SK-N-SH (cell line): Measurements from ENCODE around the gene LANCL2. TPM values are rescaled to one million over a fixed set of nuclear protein-coding genes. Genes with fewer than 3 reads are reported as not detected.

ENCODE experiments used
- CTCF ChIA-PET: fragments of 300-600, 350-600 bp; formaldehyde crosslinking; extraction: SDS; loops from one replicate; lab custom pipeline; 2021; lab: Yijun Ruan, JAX
- POLR2A ChIA-PET: fragments of 350-600 bp; sonication (Branson Sonifier 250); formaldehyde crosslinking; extraction: SDS; loops from one replicate; lab custom pipeline; 2020; ENCODE audit warnings: antibody characterized with exemption, inconsistent platforms; lab: Yijun Ruan, JAX
- DNase-seq: peaks from one replicate; pipeline ENCODE4 v3.0.0; 2012
- H2AFZ ChIP-seq: fragments of 200-600 bp; sonication (generic); 2 replicates; pipeline ENCODE4 v1.8.1; 2016; ENCODE audit warnings: antibody characterized with exemption, mild to moderate bottlenecking, low read depth
- H3F3A ChIP-seq: fragments of 200-600 bp; sonication (generic); replicated peaks from 2 replicates; pipeline ENCODE3; 2016; ENCODE audit warnings: antibody characterized with exemption, mild to moderate bottlenecking; ENCODE audit not compliant: insufficient read depth
- H3K27ac ChIP-seq, 2 experiments: fragments of 200-500 bp in 1 of 2; fragments of 200-600 bp in 1 of 2; sonication (Bioruptor generic) in 1 of 2; sonication (generic), shearing (Covaris generic) in 1 of 2; 2 replicates each; pipeline versions ENCODE4 v1.5.1 to v1.6.1; 2014 to 2016; ENCODE audit warnings: low read depth in 2 of 2, inconsistent platforms in 1 of 2, low read length in 1 of 2, mild to moderate bottlenecking in 1 of 2, mixed read lengths in 1 of 2
- H3K27me3 ChIP-seq: fragments of 200-600 bp; sonication (generic), shearing (Covaris generic); 2 replicates; pipeline ENCODE4 v1.6.1; 2016; ENCODE audit warnings: mixed run types; ENCODE audit not compliant: insufficient read depth
- H3K36me3 ChIP-seq, 2 experiments: fragments of 200-500 bp in 1 of 2; fragments of 200-600 bp in 1 of 2; sonication (Bioruptor generic) in 1 of 2; sonication (generic) in 1 of 2; replicated peaks in 1 of 2; 2 replicates each; pipeline versions ENCODE3 to v1.5.1; 2014 to 2016; ENCODE audit warnings: low read length in 1 of 2, mild to moderate bottlenecking in 1 of 2; ENCODE audit not compliant: insufficient read depth in 2 of 2, control insufficient read depth in 1 of 2
- H3K4me1 ChIP-seq, 2 experiments: fragments of 200-500 bp in 1 of 2; fragments of 200-600 bp in 1 of 2; sonication (Bioruptor generic) in 1 of 2; sonication (generic), shearing (Covaris generic) in 1 of 2; 2 replicates each; pipeline versions ENCODE4 v1.5.1 to v1.6.1; 2014 to 2016; ENCODE audit warnings: low read depth in 1 of 2, low read length in 1 of 2, mixed run types in 1 of 2; ENCODE audit not compliant: insufficient read depth in 2 of 2, control insufficient read depth in 1 of 2
- H3K4me2 ChIP-seq: fragments of 200-600 bp; sonication (generic), shearing (Covaris generic); 2 replicates; pipeline ENCODE4 v1.6.1; 2017; ENCODE audit warnings: mixed run types
- H3K4me3 ChIP-seq, 2 experiments: fragments of 200-500 bp in 1 of 2; fragments of 200-600 bp in 1 of 2; sonication (Bioruptor generic) in 1 of 2; sonication (generic), shearing (Covaris generic) in 1 of 2; 2 replicates each; pipeline versions ENCODE4 v1.5.1 to v1.8.1; 2014 to 2016; ENCODE audit warnings: low read depth in 2 of 2, inconsistent platforms in 1 of 2, low read length in 1 of 2, mild to moderate bottlenecking in 1 of 2, mixed read lengths in 1 of 2, moderate library complexity in 1 of 2
- H3K79me2 ChIP-seq: fragments of 200-600 bp; sonication (generic); 2 replicates; pipeline ENCODE4 v1.8.1; 2017; ENCODE audit warnings: mild to moderate bottlenecking; ENCODE audit not compliant: insufficient read depth
- H3K9ac ChIP-seq: fragments of 200-600 bp; sonication (generic); 2 replicates; pipeline ENCODE4 v1.6.1; 2017; ENCODE audit warnings: mixed run types
- H3K9me2 ChIP-seq: fragments of 200-600 bp; sonication (generic); 2 replicates; pipeline ENCODE4 v1.6.1; 2017; ENCODE audit warnings: mixed run types
- H3K9me3 ChIP-seq: fragments of 200-600 bp; sonication (generic); 2 replicates; pipeline ENCODE4 v1.6.1; 2017; ENCODE audit warnings: mixed run types, mild to moderate bottlenecking, moderate library complexity
- H4K20me1 ChIP-seq: fragments of 200-600 bp; sonication (generic); 2 replicates; pipeline ENCODE4 v1.6.1; 2017; ENCODE audit warnings: mild to moderate bottlenecking, mixed run types; ENCODE audit not compliant: insufficient read depth
- CHD2 ChIP-seq: fragments of 150-350 bp; IDR thresholded peaks from 2 replicates; pipeline ENCODE4 v1.6.1; 2018; ENCODE audit warnings: low read length; ENCODE audit not compliant: partially characterized antibody
- CTCF ChIP-seq: fragments of 200-600 bp; sonication (generic); IDR thresholded peaks from 2 replicates; pipeline ENCODE4 v1.6.1; 2017; ENCODE audit warnings: antibody characterized with exemption, mild to moderate bottlenecking, moderate library complexity
- ELF1 ChIP-seq: IDR thresholded peaks from 2 replicates; pipeline ENCODE4 v1.4.0; 2012
- FOXM1 ChIP-seq: IDR thresholded peaks from 2 replicates; pipeline ENCODE4 v1.4.0; 2012; ENCODE audit warnings: low read depth, mild to moderate bottlenecking
- GABPA ChIP-seq: IDR thresholded peaks from 2 replicates; pipeline ENCODE4 v1.4.0; 2012; ENCODE audit warnings: low read depth, mild to moderate bottlenecking
- JUND ChIP-seq: IDR thresholded peaks from 2 replicates; pipeline ENCODE4 v1.4.0; 2012
- MEF2A ChIP-seq: IDR thresholded peaks from 2 replicates; pipeline ENCODE4 v1.4.0; 2012; ENCODE audit warnings: low read depth, borderline replicate concordance
- NFIC ChIP-seq: IDR thresholded peaks from 2 replicates; pipeline ENCODE4 v1.4.0; 2012; ENCODE audit warnings: borderline replicate concordance
- NRF1 ChIP-seq: IDR thresholded peaks from 2 replicates; pipeline ENCODE4 v1.6.1; 2012; ENCODE audit warnings: low read depth, mild to moderate bottlenecking, low read length
- POLR2AphosphoS5 ChIP-seq: IDR thresholded peaks from 2 replicates; pipeline ENCODE4 v1.6.1; 2012; ENCODE audit warnings: low read depth, low read length
- RCOR1 ChIP-seq: fragments of 150-350 bp; IDR thresholded peaks from 2 replicates; pipeline ENCODE4 v1.6.1; 2017; ENCODE audit warnings: antibody characterized with exemption, low read length
- REST ChIP-seq: IDR thresholded peaks from 2 replicates; pipeline ENCODE4 v1.6.1; 2012; ENCODE audit warnings: mild to moderate bottlenecking, low read depth, low read length, moderate library complexity
- SMC3 ChIP-seq: IDR thresholded peaks from 2 replicates; pipeline ENCODE4 v1.6.1; 2012; ENCODE audit warnings: low read depth, low read length, improper control_type of control experiment
- USF1 ChIP-seq: IDR thresholded peaks from 2 replicates; pipeline ENCODE4 v1.4.0; 2012; ENCODE audit warnings: low read depth, borderline replicate concordance
- USF2 ChIP-seq: fragments of 150-350 bp; IDR thresholded peaks from 2 replicates; pipeline ENCODE4 v1.6.1; 2017; ENCODE audit warnings: antibody characterized with exemption, low read length, low read depth, borderline replicate concordance
- YY1 ChIP-seq: IDR thresholded peaks from 2 replicates; pipeline ENCODE4 v1.4.0; 2012; ENCODE audit warnings: low read depth, mild to moderate bottlenecking
- ZBTB33 ChIP-seq: IDR thresholded peaks from 2 replicates; pipeline ENCODE4 v1.4.0; 2012; ENCODE audit warnings: low read depth, borderline replicate concordance
- WGBS: methylation state at CpG from one replicate; pipeline ENCODE4 v1.1.6; 2017; ENCODE audit warnings: low lambda C conversion rate; 5-methylcytosine and 5-hydroxymethylcytosine counted together
- polyA plus RNA-seq, 3 experiments: library from polyadenylated mRNA; depleted of rRNA; stranded (reverse); fragments of >200 nt; gene quantifications; 2 replicates each; pipeline ENCODE4 v1.2.3, GENCODE V29; 2012

The LANCL2 gene
- polyA plus RNA-seq, 1 of the 3 experiments (the other 2 are of a cell fraction) = 36.7 TPM

- peaks cover 26% of the 10 kb centered on the region for H3F3A ChIP-seq
- H3K9me3 ChIP-seq = no peaks in the 10 kb centered on the region
- H3K4me1 ChIP-seq = peaks cover 20 to 23% of the 10 kb centered on the region in 2 experiments
- DNase-seq = peak; percentile 48
- H3K4me3 ChIP-seq = peak overlapping the region; percentile 66 to 95
- peaks cover 27% of the 10 kb centered on the region for H3K79me2 ChIP-seq
- peak overlapping the region; percentile 97 for H3K9ac ChIP-seq
- H2AFZ ChIP-seq = peak overlapping the region; percentile 33; the same call in 1 of the 2 replicates
- H3K27ac ChIP-seq = peak overlapping the region in 1 of 2 experiments; percentile 99; a peak in 3 of 4 replicates
- H3K36me3 ChIP-seq = peaks cover 3 to 18% of the 10 kb centered on the region in 2 experiments
- no peaks in the 10 kb centered on the region for H3K27me3 ChIP-seq
- POLR2A ChIA-PET = interaction anchor here (0.9 to 1.9 kb wide), 15 partner anchors 8 to 740 kb away, joined by 3 to 19 read pairs (median 4); partner anchors contain the start of genes CHCHD2 and SEC61G
- TF ChIP-seq USF1 (no peak), POLR2AphosphoS5 (0 out of 2 replicates have a peak, but pooled peaks have one; percentile 16), ELF1 (no peak), FOXM1 (0 out of 2 replicates have a peak, but pooled peaks have one; percentile 3)
- TF ChIP-seq, all 33 proteins: peak for 2
- 1% methylated on average over 31 of the region's 32 CpGs for WGBS
- Histone ChIP-seq H3K9me2 (no peaks in the 10 kb centered on the region), H4K20me1 (no peaks in the 10 kb centered on the region), H3K4me2 (peak overlapping the region; percentile 80)
- CTCF ChIA-PET = interaction anchor here (0.5 to 2.4 kb wide), 6 partner anchors 14 to 607 kb away, joined by 3 to 11 read pairs (median 4); no protein-coding TSS in a partner anchor
These were observed 1.4 kb downstream of the LANCL2 start for GRCh38 chr7:55366461-55367070.

GRCh38 chr7:55367283-55367840 is 2.2 kb downstream of the LANCL2 start:
- H3F3A ChIP-seq = peaks cover 26% of the 10 kb centered on the region
- no peaks in the 10 kb centered on the region for H4K20me1 ChIP-seq
- no peak for DNase-seq
- H3K27ac ChIP-seq = no peak overlapping the region; a peak in 1 of 4 replicates
- H3K36me3 ChIP-seq = peaks cover 3 to 18% of the 10 kb centered on the region in 2 experiments
- no peaks in the 10 kb centered on the region for H3K9me3 ChIP-seq
- CTCF ChIA-PET = interaction anchor here (0.5 to 2.4 kb wide), 3 partner anchors 48 to 606 kb away, joined by 3 to 11 read pairs (median 5); no protein-coding TSS in a partner anchor
- H3K4me3 ChIP-seq = peak overlapping the region; percentile 66 to 95
- no peak overlapping the region for H2AFZ ChIP-seq
- no peaks in the 10 kb centered on the region for H3K9me2 ChIP-seq
- H3K9ac ChIP-seq = peak overlapping the region; percentile 97
- no peaks in the 10 kb centered on the region for H3K27me3 ChIP-seq
- H3K4me1 ChIP-seq = peaks cover 20 to 23% of the 10 kb centered on the region in 2 experiments
- 97% methylated on average over 19 of the region's 19 CpGs for WGBS
- peaks cover 35% of the 10 kb centered on the region for H3K79me2 ChIP-seq
- POLR2A ChIA-PET = no interaction called here
- peak overlapping the region; percentile 80 for H3K4me2 ChIP-seq
- TF ChIP-seq NRF1 (no peak), REST (no peak), USF2 (no peak), POLR2AphosphoS5 (no peak), SMC3 (no peak), MEF2A (no peak), YY1 (no peak), NFIC (no peak), ZBTB33 (no peak), CHD2 (no peak), GABPA (no peak), CTCF (no peak), JUND (no peak), RCOR1 (no peak)
